HG03025 (cell line): ENCODE data around the gene SPHK1.

Experiments
- ATAC-seq: cut with Tn5 transposase; IDR thresholded peaks from one replicate; pipeline ENCODE4 v1.9.1; 2021; ENCODE audit warnings: mild to moderate bottlenecking, moderate library complexity; ENCODE audit not compliant: unreplicated experiment, low FRiP score

The SPHK1 gene

DNA sequence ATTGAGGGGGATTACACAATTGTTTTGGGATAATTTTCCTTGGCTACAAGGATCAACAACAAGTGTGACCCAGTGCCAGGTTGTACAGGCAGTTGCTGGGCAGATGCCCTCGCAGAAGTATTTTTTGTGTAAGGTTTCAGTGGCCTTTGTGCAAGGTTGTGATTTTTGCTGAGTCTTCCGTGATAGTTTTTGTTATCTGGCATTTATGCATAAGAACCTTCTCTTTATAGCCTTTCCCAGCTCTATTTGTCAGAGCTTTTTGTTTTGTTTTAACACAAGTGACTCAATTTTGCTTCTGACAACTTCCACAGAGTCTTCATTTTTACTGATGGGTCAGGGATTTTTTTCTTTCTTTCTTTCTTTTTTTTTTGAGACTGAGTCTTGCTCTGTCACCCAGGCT, 23.9 kb upstream of the SPHK1 start:
- ATAC-seq = no peak

DNA sequence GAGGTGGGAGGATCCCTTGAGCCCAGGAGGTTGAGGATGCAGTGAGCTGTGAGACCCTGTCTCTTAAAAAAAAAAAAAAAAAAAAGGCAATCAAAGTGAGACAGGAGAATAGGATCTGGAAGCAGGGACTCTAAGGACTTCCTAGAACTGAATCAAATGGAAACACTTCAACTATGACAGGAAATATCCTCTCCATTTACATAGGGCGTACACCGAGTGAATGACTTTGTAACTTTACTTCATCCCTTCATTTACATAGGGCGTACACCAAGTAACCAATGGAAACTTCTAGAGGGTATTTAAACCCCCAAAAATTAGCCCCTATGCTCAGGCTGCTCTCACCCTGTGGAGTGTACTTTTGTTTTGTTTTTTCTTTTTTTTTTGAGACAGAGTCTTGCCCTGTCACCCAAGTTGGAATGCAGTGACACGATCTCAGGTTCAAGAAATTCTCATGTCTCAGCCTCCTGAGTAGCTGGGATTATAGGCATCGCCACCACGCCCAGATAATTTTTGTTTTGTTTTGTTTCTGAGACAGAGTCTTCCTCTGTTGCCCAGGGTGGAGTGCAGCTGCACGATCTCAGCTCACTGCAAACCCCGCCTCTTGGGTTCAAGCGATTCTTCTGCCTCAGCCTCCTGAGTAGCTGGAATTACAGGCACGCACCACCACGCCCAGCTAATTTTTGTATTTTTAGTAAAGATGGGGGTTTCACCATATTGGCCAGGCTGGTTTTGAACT, 21.1 kb upstream of the SPHK1 start:
- no peak for ATAC-seq

DNA sequence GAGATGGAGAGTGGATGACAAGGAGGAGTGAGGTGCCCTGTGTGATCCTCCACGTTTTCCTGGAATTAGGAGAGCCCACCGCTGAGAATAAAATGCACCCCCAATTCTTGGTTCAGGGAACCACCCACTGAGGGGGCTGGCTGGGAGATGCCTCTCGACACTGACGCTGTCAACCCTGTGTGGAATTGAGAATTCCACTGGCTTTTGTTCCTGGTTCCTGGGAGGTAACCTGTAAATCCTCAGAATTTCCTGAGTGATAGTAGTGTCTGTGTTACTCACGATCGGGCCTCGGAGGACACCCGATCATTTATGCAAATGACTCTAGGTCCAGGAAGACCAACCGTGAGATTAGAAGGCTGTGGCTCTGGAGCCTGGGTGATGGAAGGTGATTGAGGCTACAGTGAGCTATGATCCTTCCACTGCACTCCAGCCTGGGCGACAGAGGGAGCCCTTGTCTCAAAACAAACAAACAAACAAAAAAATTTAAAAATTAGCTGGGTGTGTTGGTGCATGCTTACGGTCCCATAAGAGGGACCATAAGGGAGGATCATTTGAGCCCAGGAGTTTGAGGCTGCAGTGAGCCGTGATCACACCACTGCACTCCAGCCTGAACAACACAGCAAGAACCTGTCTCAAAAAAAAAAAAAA, 19.0 kb upstream of the SPHK1 start:
- ATAC-seq = no peak

DNA sequence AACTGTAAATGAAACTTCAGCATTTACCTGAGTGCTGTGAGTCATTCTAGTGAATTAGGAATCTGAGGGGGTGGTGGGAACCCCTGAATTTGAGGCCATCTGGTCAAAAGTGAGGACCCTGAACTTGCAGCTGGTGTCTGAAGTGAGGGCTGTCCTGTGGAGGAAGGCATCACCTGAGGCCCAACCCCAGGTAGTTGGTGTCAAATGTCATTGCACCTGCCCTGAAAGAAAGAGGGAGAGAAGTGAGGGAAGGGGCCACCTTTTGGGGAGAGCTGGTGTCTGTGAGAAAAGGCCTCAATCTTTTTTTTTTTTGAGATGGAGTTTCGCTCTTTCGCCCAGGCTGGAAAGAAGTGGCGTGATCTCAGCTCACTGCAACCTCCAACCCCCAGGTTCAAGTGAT, 18.2 kb upstream of the SPHK1 start:
- no peak for ATAC-seq

DNA sequence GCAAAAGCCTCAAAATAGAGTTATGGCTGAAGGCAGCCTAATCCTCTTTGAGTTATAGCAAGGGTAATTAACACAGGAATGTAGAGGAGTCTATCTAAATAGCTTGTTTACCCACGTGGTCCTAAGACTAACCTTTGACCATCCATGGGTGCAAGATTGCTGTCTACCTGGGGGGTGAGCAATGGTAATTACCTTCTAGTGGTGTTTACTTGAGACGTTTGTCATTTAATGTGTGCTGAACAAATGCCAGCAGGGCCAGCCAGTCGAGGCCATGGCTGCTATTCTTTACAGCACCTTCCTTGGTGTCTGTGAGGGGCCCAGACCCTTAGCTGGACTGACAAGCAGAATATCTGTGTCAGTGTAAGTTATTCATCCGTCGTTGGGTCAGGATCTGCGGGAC, 16.8 kb upstream of the SPHK1 start:
- no peak for ATAC-seq

DNA sequence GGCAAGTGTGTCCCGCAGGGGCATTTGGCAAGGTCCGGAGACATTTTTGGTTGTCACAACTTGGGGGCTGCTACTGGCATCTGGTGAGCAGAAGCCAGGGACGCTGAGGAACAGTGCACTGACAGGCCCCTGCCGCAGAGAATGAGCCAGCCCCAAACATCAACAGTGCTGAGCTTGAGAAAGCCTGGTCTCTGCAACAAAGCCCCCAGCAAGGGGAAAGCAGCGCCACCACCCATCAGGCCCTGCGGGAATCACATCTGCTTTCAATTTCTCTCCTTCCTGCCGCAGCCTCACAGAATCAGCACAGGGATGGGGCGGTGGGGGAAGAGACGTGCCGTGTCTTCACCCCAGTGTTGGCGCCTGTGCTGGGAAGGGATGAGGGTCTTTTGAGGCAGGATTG, 15.9 kb upstream of the SPHK1 start:
- no peak for ATAC-seq

DNA sequence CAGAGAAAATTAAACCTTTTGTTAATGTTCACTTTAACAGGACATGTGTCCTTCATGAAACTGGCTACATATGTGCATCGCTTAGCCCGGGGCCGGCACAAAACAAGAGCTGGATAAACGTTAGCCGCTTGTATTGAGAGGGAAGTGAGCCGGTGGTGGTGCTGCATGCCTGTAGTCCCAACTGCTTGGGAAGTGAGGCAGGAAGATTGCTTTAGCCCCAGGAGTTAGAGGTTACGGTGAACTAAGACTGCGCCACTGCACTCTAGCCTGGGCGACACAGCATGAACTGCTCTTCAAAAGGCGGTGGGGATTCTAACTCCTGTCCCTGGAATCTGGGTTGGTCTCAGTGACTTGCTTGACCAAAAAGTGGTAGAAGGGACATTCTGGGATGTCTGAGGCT, 15.0 kb upstream of the SPHK1 start:
- no peak for ATAC-seq

DNA sequence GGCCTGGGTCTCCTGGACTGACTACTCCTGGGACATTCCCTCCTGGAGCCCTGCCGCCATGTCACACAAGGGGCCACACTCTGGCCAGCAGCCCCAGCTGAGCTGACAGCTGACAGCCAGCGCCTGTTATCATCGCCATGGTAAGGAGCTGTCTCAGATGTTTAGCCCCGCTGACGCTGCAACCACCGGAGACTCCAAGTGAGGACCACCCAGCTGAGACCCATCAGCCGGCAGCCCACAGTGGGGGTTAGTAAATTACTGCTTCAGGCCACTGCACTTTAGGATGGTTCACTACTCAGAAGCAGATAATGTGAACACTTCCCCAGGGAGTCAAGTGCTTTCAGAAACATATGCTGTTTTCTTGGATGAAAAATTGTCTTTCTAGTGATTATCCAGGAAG, 14.6 kb upstream of the SPHK1 start:
- no peak for ATAC-seq

DNA sequence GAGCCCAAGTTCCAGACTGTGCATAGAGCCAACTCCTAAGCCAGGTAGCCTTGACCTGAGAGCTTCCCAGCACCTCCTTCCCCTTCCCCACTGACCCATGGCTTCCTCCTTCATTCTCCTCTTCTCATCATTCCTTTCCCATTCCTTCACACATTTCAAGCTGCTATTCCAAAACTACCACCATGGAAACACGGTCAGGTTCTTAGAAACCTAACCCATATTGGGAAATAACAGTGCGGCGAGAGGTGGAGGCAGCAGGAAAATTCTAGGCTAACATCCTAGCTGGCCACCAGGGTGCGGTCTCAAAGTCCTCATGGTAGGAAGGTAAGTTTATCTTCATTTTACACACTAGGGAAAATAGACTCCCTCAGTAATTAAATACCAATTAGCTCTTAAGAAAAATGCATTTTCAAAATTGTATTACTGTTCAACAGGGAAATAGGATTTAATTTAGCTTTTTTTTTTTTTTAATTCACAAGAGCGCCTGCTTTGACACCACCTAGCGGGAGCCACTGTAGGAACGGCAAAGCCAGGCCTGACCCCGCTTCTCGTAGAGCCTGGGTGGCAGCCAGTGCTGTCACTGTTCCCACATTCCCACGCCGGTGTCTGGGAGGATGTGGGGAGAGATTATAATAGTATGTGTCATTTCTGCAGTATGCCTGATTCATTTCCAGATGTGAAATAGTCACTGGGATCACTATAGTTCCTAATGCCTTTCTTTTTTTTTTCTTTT, 14.0 kb upstream of the SPHK1 start:
- ATAC-seq = no peak

DNA sequence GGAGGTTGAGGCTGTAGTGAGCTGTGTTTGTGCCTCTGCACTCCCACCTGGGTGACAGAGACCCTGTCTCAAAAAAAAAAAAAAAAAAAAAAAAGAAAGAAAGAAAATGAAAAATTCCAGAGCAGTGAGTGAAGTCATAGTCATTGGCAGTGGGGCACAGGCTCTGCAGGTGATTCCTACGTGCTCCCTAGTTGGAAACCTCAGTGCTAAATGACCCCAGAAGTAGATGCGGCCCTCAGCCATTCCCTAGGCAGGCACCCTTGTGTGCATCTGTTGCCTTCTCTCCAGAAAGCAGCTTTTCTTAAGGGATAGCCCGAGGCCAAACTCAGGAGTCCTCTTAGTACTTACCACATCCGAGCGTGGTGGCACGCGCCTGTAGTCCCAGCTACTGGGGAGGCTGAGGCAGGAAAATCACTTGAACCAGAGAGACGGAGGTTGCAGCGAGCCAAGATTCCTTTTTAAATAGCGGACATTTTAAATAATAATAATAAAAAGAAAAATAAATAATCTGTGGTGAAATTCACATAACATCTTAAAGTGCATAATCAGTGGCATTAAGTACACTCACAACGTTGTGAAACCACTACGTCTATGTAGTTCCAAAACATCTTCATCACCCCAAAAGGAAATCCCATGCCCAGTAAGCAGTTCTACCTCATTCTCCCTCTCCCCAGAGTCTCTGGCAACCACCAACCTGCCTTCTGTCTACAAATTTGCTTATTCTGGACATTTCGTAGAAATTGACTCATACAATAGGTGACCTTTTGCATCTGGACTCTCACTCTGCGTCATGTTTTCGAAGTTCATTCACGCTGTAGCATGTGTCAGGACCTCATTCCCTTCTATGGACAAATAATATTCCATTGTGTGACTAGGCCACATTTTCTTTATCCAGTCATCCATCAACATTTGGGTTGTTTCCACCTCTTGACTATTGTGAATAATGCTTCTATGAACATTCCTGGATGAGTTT, 12.5 kb upstream of the SPHK1 start:
- ATAC-seq = no peak

DNA sequence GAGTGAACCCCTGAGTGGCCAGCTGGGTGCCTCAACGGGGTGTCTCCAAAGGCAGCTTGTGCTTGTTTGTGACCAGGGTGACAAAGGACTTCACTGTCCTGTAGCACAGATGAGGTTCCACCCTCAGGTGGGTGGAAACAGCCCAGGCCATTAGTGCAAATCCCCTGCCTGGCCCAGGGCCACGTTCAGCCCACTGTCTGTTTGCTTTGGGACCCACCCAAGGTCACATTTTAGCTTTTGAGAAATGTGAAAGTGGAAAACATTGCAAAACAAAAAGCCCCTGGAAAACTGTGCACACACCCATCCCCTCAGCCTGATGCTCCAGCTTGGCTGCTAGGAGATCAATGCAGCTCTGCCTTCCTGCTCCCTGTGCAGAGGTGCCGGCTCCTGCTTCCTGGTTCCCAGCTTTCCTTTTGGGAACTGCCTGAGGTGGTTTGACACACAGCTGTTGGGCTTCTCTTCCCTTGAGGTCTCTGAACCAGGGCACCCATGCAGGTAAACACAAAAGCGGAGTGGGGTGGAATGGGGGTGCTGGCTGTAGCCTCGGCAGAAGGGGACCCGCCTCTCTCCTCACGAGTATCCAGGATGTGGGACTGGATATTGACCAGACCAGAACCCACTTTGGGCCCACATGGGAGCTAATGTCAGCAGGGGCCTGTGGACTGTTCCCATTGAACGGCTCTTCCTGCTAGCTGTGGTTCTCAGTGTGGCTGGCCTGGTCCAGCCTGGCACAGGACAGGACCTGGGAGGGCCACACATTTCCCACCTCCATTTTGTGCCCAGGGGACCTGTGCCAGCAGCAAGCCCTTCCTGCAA, 7.9 kb upstream of the SPHK1 start:
- ATAC-seq = no peak

DNA sequence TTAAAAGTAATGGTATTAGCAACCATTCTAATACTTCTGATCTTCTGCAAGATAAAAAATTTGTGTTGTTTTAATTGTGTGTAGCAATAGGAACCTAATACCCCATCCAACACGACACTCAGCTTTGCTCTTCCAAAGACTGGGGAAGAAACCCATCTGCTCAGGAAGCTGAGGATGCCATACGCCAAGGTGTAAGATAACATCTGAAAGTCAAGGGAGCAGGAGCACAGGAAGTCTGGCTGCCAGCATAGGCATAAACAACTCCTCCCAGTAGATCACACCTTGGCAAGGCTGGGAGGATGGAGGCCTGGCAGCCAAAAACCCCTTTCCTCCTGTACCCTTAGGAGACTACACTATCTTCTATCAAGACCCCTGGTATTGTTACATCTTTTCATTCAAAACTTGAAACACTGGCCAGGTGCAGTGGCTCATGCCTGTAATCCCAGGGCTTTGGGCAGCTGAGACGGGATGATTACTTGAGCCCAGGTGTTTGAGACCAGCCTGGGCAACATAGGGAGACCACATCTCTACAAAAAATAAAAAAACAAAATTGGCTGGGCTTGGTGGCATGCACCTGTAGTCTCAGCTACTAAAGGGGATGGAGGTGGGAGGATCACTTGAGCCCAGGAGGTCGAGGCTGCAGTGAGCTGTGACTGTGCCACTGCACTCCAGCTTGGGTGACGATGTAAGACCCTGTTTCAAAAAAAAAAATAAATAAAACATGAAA, 5.7 kb upstream of the SPHK1 start:
- no peak for ATAC-seq

DNA sequence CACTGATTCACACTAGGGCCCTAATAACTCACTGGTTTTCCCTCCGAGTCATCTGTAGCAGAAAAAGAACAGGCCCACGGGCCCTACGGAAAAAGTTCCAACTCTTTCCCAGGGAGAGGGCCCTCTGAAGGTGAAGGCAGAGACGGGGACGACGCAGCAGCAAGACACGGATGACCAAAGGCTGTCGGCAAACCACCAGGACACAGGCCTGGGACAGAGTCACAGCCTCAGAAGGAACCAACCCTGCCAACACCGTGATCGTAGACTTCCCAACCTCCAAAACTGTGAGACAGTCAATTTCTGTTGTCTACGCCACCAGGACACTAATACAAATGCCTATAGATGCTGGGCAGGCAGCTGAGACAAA, 5.2 kb upstream of the SPHK1 start:
- no peak for ATAC-seq

DNA sequence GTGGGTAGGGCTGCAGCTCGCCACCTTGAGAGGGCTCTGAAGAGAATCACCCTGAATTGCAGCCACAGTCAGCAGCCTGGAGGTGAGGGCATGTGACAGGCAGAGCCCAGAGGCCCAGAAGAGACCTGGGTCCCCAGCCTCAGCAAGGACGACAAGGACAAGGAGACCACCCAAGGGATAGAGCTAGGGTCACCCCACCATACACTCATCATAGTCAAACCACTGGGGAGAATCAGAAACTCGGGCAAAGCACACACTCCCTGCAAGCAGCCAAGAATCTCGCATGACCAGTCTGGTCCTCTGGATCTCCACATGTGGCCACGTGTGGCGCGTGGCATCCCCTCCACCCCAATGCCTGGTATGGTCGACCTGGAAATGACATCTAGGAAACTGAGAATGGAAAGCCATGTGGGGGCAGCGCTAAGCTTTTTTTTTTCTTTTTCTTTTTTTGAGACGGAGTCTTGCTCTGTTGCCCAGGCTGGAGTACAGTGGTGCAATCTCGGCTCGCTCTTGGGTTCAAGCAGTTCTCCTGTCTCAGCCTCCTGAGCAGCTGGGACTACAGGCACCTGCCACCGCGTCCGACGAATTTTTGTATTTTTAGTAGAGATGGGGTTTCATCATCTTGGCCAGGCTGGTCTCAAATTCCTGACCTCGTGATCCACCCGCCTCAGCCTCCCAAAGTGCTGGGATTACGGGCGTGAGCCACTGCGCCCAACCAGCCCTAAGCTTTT, 4.6 kb upstream of the SPHK1 start:
- ATAC-seq = no peak

DNA sequence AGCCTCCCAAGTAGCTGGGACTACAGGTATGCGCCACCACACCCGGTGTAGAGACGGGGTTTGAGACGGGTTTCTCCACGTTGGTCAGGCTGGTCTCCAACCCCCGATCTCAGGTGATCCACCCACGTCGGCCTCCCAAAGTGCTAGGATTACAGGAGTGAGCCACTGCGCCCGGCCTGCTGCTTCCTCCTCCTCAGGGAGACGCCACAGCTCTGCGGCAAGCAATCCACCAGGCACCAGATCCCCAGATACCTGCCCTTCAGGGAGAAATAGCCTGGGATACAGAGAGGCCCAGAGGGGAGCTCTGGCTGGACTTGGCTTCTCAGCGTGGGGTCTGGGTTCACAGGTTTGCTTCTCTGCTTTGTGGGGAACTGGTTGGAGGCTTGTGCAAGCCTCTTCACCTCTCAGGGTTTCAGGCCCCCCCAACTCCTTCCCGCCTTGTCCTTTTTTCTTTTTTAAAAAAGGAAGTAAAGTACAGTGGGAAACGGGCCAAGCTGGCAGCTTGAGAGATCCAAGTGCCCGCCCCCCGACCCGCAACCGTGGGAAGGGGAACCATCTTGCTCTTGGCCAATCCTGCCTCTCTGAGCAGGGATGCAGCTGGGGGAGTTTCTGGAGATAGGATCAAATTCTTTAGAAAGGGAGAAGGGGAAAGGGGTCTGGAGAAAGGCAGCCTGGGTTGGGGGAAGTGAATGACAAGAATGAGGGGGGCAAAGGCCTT, 2.6 kb upstream of the SPHK1 start:
- ATAC-seq = no peak

DNA sequence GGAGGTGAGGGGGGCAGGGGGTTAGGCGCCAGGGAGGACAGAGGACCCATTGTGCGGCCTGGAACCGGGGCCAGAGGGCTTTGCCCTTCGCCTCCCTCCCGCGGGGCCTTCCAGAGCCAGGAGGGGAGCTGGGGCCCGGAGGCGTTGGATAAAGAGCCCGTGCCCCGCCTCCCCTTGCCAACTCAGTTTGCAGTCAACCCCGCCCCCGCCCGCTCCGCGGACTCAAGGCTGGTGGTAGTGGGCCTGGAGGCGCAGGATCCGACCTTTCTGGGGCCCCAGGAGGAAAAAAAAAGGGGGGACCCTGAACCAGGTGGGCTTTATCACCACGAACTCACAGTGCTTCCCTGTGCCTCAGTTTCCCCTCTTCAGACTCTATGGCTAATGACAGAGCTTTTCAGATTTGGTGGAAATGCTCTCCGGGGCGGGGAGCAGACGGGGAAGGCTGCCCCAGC, 2.0 kb upstream of the SPHK1 start:
- no peak for ATAC-seq

DNA sequence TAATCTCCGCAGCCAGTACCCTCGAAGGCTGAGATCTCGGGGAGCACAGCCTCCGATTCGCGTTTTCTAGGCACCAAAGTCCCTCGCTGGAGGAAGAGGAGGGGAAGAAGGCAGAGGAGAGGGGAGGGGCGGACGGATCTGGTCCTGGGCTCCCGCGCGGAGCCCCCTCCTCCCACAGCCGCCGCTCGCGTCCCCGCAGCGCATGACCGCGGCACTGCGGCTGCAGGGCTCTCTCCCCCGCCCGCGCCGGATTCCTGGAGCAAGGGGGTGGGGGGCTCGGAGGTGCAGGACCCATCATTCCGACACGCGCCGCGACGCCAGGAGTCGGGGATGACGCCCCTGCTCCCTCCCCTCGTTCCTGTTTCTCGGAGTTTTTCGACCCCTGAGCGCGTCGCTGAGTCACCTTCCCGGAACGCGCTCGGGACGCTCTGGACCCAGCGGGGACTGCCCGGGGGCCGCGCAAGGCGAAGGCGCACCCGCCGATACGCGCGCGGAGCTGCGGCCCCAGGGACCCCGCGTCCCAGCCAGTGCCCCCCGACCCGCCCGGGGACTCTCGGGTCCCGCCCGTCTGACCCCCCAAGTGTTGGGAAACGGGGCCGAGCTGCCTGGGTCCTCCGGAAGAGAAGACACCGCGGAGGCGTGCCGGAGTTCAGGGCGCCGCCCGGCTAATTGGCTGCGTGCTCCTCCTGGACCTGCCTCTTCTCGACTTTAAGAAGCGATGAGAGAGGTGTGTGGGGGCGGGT, 1.4 kb upstream of the SPHK1 start:
- ATAC-seq = no peak
